Measurements from ENCODE around the gene MKS1. TPM values are rescaled to one million over a fixed set of nuclear protein-coding genes. Genes with fewer than 3 reads are reported as not detected.

MKS1 gene
- total RNA-seq, 1 experiment from 2014 or later: 12.1 TPM

DNA sequence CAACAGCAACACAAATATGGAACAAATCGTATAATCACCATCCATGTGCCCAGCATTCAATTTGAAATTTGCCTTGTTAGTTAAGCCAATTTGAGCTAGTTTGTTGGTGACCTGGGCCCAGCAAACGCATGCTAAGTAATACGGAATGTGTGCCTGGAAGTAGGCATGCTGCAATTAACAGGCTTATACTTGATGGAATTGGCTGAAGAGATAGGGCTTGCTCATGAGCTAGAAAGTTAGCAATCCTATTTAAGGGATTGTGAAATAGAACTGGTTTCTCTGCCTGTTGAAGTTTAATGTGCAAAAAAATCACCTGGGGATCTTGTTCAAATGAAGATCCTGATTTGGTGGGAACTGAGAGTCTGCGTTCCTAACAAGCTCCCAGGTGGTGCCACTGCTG, 10.8 kb upstream of the MKS1 start:
- peaks cover 3% of the 10 kb centered on the region for H3K27me3 ChIP-seq (ENCODE audit: control insufficient read depth, insufficient read depth, low read length)
- CTCF ChIA-PET: no interaction called here

GRCh38 chr17:58229384-58229783, 10.3 kb upstream of the MKS1 start:
- POLR2A ChIA-PET: interaction anchor here (0.6 kb wide), 1 partner anchor 22 kb away, joined by 3 read pairs; no protein-coding TSS in a partner anchor

More for the DNA sequence above, 10.8 kb upstream of the MKS1 start:
- Histone ChIP-seq H3K9me3 (ENCODE audit: control insufficient read depth, insufficient read depth, low read depth, low read length) (no peaks in the 10 kb centered on the region), H3K4me1 (ENCODE audit: control insufficient read depth, insufficient read depth, low read length) (no peaks in the 10 kb centered on the region), H3K27ac (ENCODE audit: low read length) (no peak overlapping the region), H3K36me3 (ENCODE audit: control insufficient read depth, insufficient read depth, low read length) (no peaks in the 10 kb centered on the region), H3K4me3 (ENCODE audit: low read depth in 2 of 2, low read length in 2 of 2) (no peak overlapping the region)
- in situ Hi-C loops (cut with HindIII; ENCODE audit: low pct_unique_long_range_greater_than_20kb, low sequenced_read_pairs) (no loop called here), intact Hi-C loops (cut with micrococcal nuclease; ENCODE audit: unreplicated experiment) (no loop called here)
- no peak for DNase-seq (ENCODE audit: low read depth, low spot score)
- POLR2A ChIA-PET: interaction anchor here (0.6 kb wide), 1 partner anchor 21 kb away, joined by 3 read pairs; no protein-coding TSS in a partner anchor
- TF ChIP-seq TCF7L2 (IDR thresholded peaks at IDR 0.05; ENCODE audit: low read depth, low read length) (no peak), SIN3A (IDR thresholded peaks at IDR 0.05; ENCODE audit: borderline replicate concordance, insufficient read depth, low read depth, low read length) (no peak), CTCF (IDR thresholded peaks at IDR 0.05) (no peak), REST (IDR thresholded peaks at IDR 0.05; ENCODE audit: insufficient read depth in 1 of 2, low read depth in 2 of 2, low read length in 1 of 2) (no peak), POLR2AphosphoS5 (IDR thresholded peaks at IDR 0.05; ENCODE audit: low read depth, low read length) (no peak)
- BruUV-seq (replicated peaks): no TSS peak
- ATAC-seq: no peak

More at GRCh38 chr17:58229384-58229783, 10.3 kb upstream of the MKS1 start:
- CTCF ChIA-PET: interaction anchor here (0.6 kb wide), 1 partner anchor 318 kb away, joined by 6 read pairs; no protein-coding TSS in a partner anchor
- intact Hi-C loops (cut with micrococcal nuclease; ENCODE audit: unreplicated experiment) (no loop called here), in situ Hi-C loops (cut with HindIII; ENCODE audit: low pct_unique_long_range_greater_than_20kb, low sequenced_read_pairs) (no loop called here)
- DNase-seq (ENCODE audit: low read depth, low spot score) (no peak), ATAC-seq (no peak)
- no peak for TF ChIP-seq REST (IDR thresholded peaks at IDR 0.05; ENCODE audit: insufficient read depth in 1 of 2, low read depth in 2 of 2, low read length in 1 of 2)
- TF ChIP-seq TCF7L2 (IDR thresholded peaks at IDR 0.05; ENCODE audit: low read depth, low read length): no peak
- TF ChIP-seq POLR2AphosphoS5 (IDR thresholded peaks at IDR 0.05; ENCODE audit: low read depth, low read length): no peak
- TF ChIP-seq SIN3A (IDR thresholded peaks at IDR 0.05; ENCODE audit: borderline replicate concordance, insufficient read depth, low read depth, low read length): no peak
- TF ChIP-seq CTCF (IDR thresholded peaks at IDR 0.05): no peak
- BruUV-seq (replicated peaks): no TSS peak
- Histone ChIP-seq H3K9me3 (ENCODE audit: control insufficient read depth, insufficient read depth, low read depth, low read length) (no peaks in the 10 kb centered on the region), H3K27ac (ENCODE audit: low read length) (no peak overlapping the region), H3K27me3 (ENCODE audit: control insufficient read depth, insufficient read depth, low read length) (peaks cover under 1% of the 10 kb centered on the region), H3K4me1 (ENCODE audit: control insufficient read depth, insufficient read depth, low read length) (no peaks in the 10 kb centered on the region), H3K36me3 (ENCODE audit: control insufficient read depth, insufficient read depth, low read length) (no peaks in the 10 kb centered on the region), H3K4me3 (ENCODE audit: low read depth in 2 of 2, low read length in 2 of 2) (no peak overlapping the region)
